ENCODE data around the gene SLC2A4RG. TPM values are rescaled to one million over a fixed set of nuclear protein-coding genes. Genes with fewer than 3 reads are reported as not detected.

Gene SLC2A4RG
- total RNA-seq, 1 donor from 2014 or later = 38.3 TPM

- Mint-ChIP-seq H3K9me3 (no peaks in the 10 kb centered on the region), H3K36me3 (ENCODE audit: low read depth) (peaks cover 4% of the 10 kb centered on the region), H3K4me1 (ENCODE audit: low read depth) (no peaks in the 10 kb centered on the region), H3K27ac (no peak overlapping the region), H3K27me3 (ENCODE audit: insufficient read depth) (no peaks in the 10 kb centered on the region), H3K4me3 (no peak overlapping the region)
- DNase-seq (ENCODE audit: low spot score) = no peak
- intact Hi-C loops (cut with micrococcal nuclease) = no loop called here
These were observed 3.8 kb downstream of the SLC2A4RG start for GRCh38 chr20:63743210-63743970.

GRCh38 chr20:63744158-63744557, 4.6 kb downstream of the SLC2A4RG start:
- Mint-ChIP-seq H3K27ac (no peak overlapping the region), H3K4me1 (ENCODE audit: low read depth) (no peaks in the 10 kb centered on the region), H3K9me3 (no peaks in the 10 kb centered on the region), H3K36me3 (ENCODE audit: low read depth) (peaks cover 4% of the 10 kb centered on the region), H3K4me3 (no peak overlapping the region), H3K27me3 (ENCODE audit: insufficient read depth) (no peaks in the 10 kb centered on the region)
- no peak for DNase-seq (ENCODE audit: low spot score)
- intact Hi-C loops (cut with micrococcal nuclease) = no loop called here

- Mint-ChIP-seq H3K9me3 (no peaks in the 10 kb centered on the region), H3K27ac (no peak overlapping the region), H3K4me1 (ENCODE audit: low read depth) (no peaks in the 10 kb centered on the region), H3K27me3 (ENCODE audit: insufficient read depth) (no peaks in the 10 kb centered on the region), H3K36me3 (ENCODE audit: low read depth) (peaks cover 4% of the 10 kb centered on the region), H3K4me3 (no peak overlapping the region)
- intact Hi-C loops (cut with micrococcal nuclease) = no loop called here
- DNase-seq (ENCODE audit: low spot score) = no peak
These were observed 5.2 kb downstream of the SLC2A4RG start for GRCh38 chr20:63744574-63745423.

GRCh38 chr20:63745424-63745805, 5.8 kb downstream of the SLC2A4RG start:
- no peak overlapping the region for H3K4me3 Mint-ChIP-seq
- no peaks in the 10 kb centered on the region for H3K9me3 Mint-ChIP-seq
- peaks cover 4% of the 10 kb centered on the region for H3K36me3 Mint-ChIP-seq (ENCODE audit: low read depth)
- no peak overlapping the region for H3K27ac Mint-ChIP-seq
- H3K4me1 Mint-ChIP-seq (ENCODE audit: low read depth) = peaks cover 1% of the 10 kb centered on the region
- DNase-seq (ENCODE audit: low spot score) = no peak
- intact Hi-C loops (cut with micrococcal nuclease) = no loop called here
- H3K27me3 Mint-ChIP-seq (ENCODE audit: insufficient read depth) = no peaks in the 10 kb centered on the region

- intact Hi-C loops (cut with micrococcal nuclease) = no loop called here
- Mint-ChIP-seq H3K27me3 (ENCODE audit: insufficient read depth) (no peaks in the 10 kb centered on the region), H3K9me3 (no peaks in the 10 kb centered on the region), H3K27ac (no peak overlapping the region), H3K4me1 (ENCODE audit: low read depth) (peaks cover 8% of the 10 kb centered on the region), H3K36me3 (ENCODE audit: low read depth) (peaks cover 4% of the 10 kb centered on the region), H3K4me3 (no peak overlapping the region)
- no peak for DNase-seq (ENCODE audit: low spot score)
These were observed 6.6 kb downstream of the SLC2A4RG start for GRCh38 chr20:63745961-63746731.

GRCh38 chr20:63746751-63747315, 7.3 kb downstream of the SLC2A4RG start:
- H3K9me3 Mint-ChIP-seq = no peaks in the 10 kb centered on the region
- H3K4me1 Mint-ChIP-seq (ENCODE audit: low read depth) = peaks cover 10% of the 10 kb centered on the region
- no peak for DNase-seq (ENCODE audit: low spot score)
- no peaks in the 10 kb centered on the region for H3K27me3 Mint-ChIP-seq (ENCODE audit: insufficient read depth)
- no peak overlapping the region for H3K27ac Mint-ChIP-seq
- intact Hi-C loops (cut with micrococcal nuclease) = no loop called here
- H3K4me3 Mint-ChIP-seq = no peak overlapping the region
- peaks cover 4% of the 10 kb centered on the region for H3K36me3 Mint-ChIP-seq (ENCODE audit: low read depth)

- no peak for DNase-seq (ENCODE audit: low spot score)
- intact Hi-C loops (cut with micrococcal nuclease) = no loop called here
- no peak overlapping the region for H3K4me3 Mint-ChIP-seq
- no peaks in the 10 kb centered on the region for H3K9me3 Mint-ChIP-seq
- H3K27ac Mint-ChIP-seq = no peak overlapping the region
- H3K36me3 Mint-ChIP-seq (ENCODE audit: low read depth) = peaks cover 4% of the 10 kb centered on the region
- no peaks in the 10 kb centered on the region for H3K27me3 Mint-ChIP-seq (ENCODE audit: insufficient read depth)
- peaks cover 10% of the 10 kb centered on the region for H3K4me1 Mint-ChIP-seq (ENCODE audit: low read depth)
These were observed 8.1 kb downstream of the SLC2A4RG start for GRCh38 chr20:63747622-63748069.

- H3K36me3 Mint-ChIP-seq (ENCODE audit: low read depth) = peaks cover 4% of the 10 kb centered on the region
- intact Hi-C loops (cut with micrococcal nuclease) = no loop called here
- H3K27me3 Mint-ChIP-seq (ENCODE audit: insufficient read depth) = no peaks in the 10 kb centered on the region
- H3K4me3 Mint-ChIP-seq = no peak overlapping the region
- H3K9me3 Mint-ChIP-seq = no peaks in the 10 kb centered on the region
- no peak for DNase-seq (ENCODE audit: low spot score)
- H3K4me1 Mint-ChIP-seq (ENCODE audit: low read depth) = peaks cover 10% of the 10 kb centered on the region
- no peak overlapping the region for H3K27ac Mint-ChIP-seq
These were observed 8.7 kb downstream of the SLC2A4RG start for GRCh38 chr20:63748070-63748933.

- DNase-seq (ENCODE audit: low spot score) = no peak
- no peak overlapping the region for H3K27ac Mint-ChIP-seq
- no peak overlapping the region for H3K4me3 Mint-ChIP-seq
- peaks cover under 1% of the 10 kb centered on the region for H3K36me3 Mint-ChIP-seq (ENCODE audit: low read depth)
- H3K4me1 Mint-ChIP-seq (ENCODE audit: low read depth) = peaks cover 10% of the 10 kb centered on the region
- intact Hi-C loops (cut with micrococcal nuclease) = no loop called here
- H3K27me3 Mint-ChIP-seq (ENCODE audit: insufficient read depth) = no peaks in the 10 kb centered on the region
- no peaks in the 10 kb centered on the region for H3K9me3 Mint-ChIP-seq
These were observed 9.3 kb downstream of the SLC2A4RG start for GRCh38 chr20:63748934-63749270.

GRCh38 chr20:63749597-63750508, 10.3 kb downstream of the SLC2A4RG start:
- no peak for DNase-seq (ENCODE audit: low spot score)
- Mint-ChIP-seq H3K36me3 (ENCODE audit: low read depth) (no peaks in the 10 kb centered on the region), H3K27me3 (ENCODE audit: insufficient read depth) (no peaks in the 10 kb centered on the region), H3K27ac (peak overlapping the region; percentile 29), H3K4me1 (ENCODE audit: low read depth) (peaks cover 10% of the 10 kb centered on the region), H3K9me3 (no peaks in the 10 kb centered on the region), H3K4me3 (no peak overlapping the region)
- intact Hi-C loops (cut with micrococcal nuclease) = no loop called here

GRCh38 chr20:63750807-63751470, 11.4 kb downstream of the SLC2A4RG start:
- Mint-ChIP-seq H3K4me1 (ENCODE audit: low read depth) (peaks cover 10% of the 10 kb centered on the region), H3K27me3 (ENCODE audit: insufficient read depth) (peaks cover 4% of the 10 kb centered on the region), H3K9me3 (no peaks in the 10 kb centered on the region), H3K36me3 (ENCODE audit: low read depth) (no peaks in the 10 kb centered on the region), H3K4me3 (peak overlapping the region; percentile 49), H3K27ac (peak overlapping the region; percentile 81)
- intact Hi-C loops (cut with micrococcal nuclease) = loop anchor here (1.0 kb wide), 2 partner anchors 11 to 44 kb away; partner anchors contain the start of gene ARFRP1
- no peak for DNase-seq (ENCODE audit: low spot score)
